Neural progenitor cell (in vitro differentiated cells): ENCODE data around the gene TRPC4. TPM values are rescaled to one million over a fixed set of nuclear protein-coding genes. Genes with fewer than 3 reads are reported as not detected.

Experiments
- DNase-seq: peaks from one replicate; pipeline ENCODE4 v3.0.0-alpha.2; 2016; ENCODE audit warnings: low spot score
- H2AFZ ChIP-seq: fragments of 200-600 bp; sonication (generic); replicated peaks from 2 replicates; pipeline ENCODE4 v1.6.1; 2016; ENCODE audit warnings: antibody characterized with exemption
- H3F3A ChIP-seq: fragments of 200-600 bp; sonication (generic); 2 replicates; pipeline ENCODE4 v1.6.1; 2016; ENCODE audit warnings: antibody characterized with exemption, low read depth
- H3K27ac ChIP-seq: fragments of 200-600 bp; sonication (generic); 2 replicates; pipeline ENCODE4 v1.5.1; 2016; ENCODE audit warnings: mild to moderate bottlenecking
- H3K27me3 ChIP-seq: fragments of 200-600 bp; sonication (generic); 2 replicates; pipeline ENCODE4 v1.6.1; 2016; ENCODE audit warnings: mild to moderate bottlenecking, moderate library complexity
- H3K36me3 ChIP-seq: fragments of 200-600 bp; sonication (generic); 2 replicates; pipeline ENCODE4 v1.5.1; 2016
- H3K4me1 ChIP-seq: fragments of 200-600 bp; sonication (generic); 2 replicates; pipeline ENCODE4 v1.6.1; 2016; ENCODE audit warnings: mixed run types
- H3K4me2 ChIP-seq: fragments of 200-600 bp; sonication (generic); 2 replicates; pipeline ENCODE4 v1.6.1; 2016
- H3K4me3 ChIP-seq: fragments of 200-600 bp; sonication (generic); 2 replicates; pipeline ENCODE4 v1.5.1; 2016
- H3K79me2 ChIP-seq: fragments of 200-600 bp; sonication (generic); 2 replicates; pipeline ENCODE4 v1.6.1; 2016; ENCODE audit warnings: low read depth
- H3K9ac ChIP-seq: fragments of 200-600 bp; sonication (generic); 2 replicates; pipeline ENCODE4 v1.6.1; 2016
- H3K9me3 ChIP-seq: fragments of 200-600 bp; sonication (generic); 2 replicates; pipeline ENCODE4 v1.5.1; 2016; ENCODE audit warnings: low read depth
- H4K20me1 ChIP-seq: fragments of 200-600 bp; sonication (generic); 2 replicates; pipeline ENCODE4 v1.6.1; 2016; ENCODE audit warnings: low read depth
- H3K27ac Mint-ChIP-seq: 3 replicates; pipeline ENCODE4 v1.8.0; 2021; ENCODE audit warnings: mixed read lengths
- H3K27me3 Mint-ChIP-seq: 2 replicates; pipeline ENCODE4 v1.8.0; 2022; ENCODE audit warnings: low read depth, mild to moderate bottlenecking, inconsistent platforms, moderate library complexity, mixed read lengths; ENCODE audit not compliant: insufficient read depth
- H3K36me3 Mint-ChIP-seq: 3 replicates; pipeline ENCODE4 v1.8.0; 2021; ENCODE audit warnings: mixed read lengths
- H3K4me1 Mint-ChIP-seq: 3 replicates; pipeline ENCODE4 v1.8.0; 2021; ENCODE audit warnings: mixed read lengths
- H3K4me3 Mint-ChIP-seq: 3 replicates; pipeline ENCODE4 v1.8.0; 2021; ENCODE audit warnings: mild to moderate bottlenecking, moderate library complexity, mixed read lengths
- H3K9me3 Mint-ChIP-seq: 3 replicates; pipeline ENCODE4 v1.8.0; 2020; ENCODE audit warnings: mixed read lengths
- EZH2 ChIP-seq: fragments of 200-600 bp; sonication (generic); IDR thresholded peaks from 2 replicates; pipeline ENCODE4 v1.6.1; 2017; ENCODE audit warnings: antibody characterized with exemption, mild to moderate bottlenecking, moderate library complexity
- EZH2phosphoT487 ChIP-seq: fragments of 200-600 bp; sonication (generic); IDR thresholded peaks from 2 replicates; pipeline ENCODE4 v1.6.1; 2017; ENCODE audit warnings: antibody characterized with exemption
- total RNA-seq: library from RNA; depleted of rRNA; stranded (reverse); fragments of >200 nt; gene quantifications from 2 replicates; pipeline ENCODE4 v1.2.3, GENCODE V29; 2015; ENCODE audit warnings: low replicate concordance
- TF ChIP-seq, protein P1 (sequence below): fragments of 200-600 bp; sonication (generic); IDR thresholded peaks from 2 replicates; pipeline ENCODE4 v1.5.1; 2017; ENCODE audit warnings: antibody characterized with exemption, mild to moderate bottlenecking

TRPC4 gene
- total RNA-seq, 1 donor from 2014 or later = 21.1 TPM

DNA sequence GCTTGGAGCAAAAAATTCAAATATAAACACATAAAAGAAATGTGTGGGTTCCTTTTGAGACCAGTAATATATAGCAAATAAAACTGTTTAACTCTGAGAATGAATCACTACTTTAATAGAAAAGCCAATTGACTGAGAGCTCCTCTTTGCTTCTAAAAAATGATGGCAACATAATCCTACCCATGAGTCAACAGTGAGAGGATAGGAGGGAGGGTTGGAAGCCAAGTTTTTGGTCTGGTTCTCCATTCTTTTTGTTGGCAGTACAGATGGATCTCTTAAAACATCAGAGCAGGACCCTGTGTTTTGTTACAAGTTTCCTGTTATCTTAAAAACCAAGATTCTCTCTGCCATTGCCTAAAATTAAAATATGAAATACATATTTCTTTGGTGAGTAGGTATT, 221.0 kb downstream of the TRPC4 start:
- peaks cover 24% of the 10 kb centered on the region for H3K36me3 Mint-ChIP-seq
- no peak overlapping the region for H3K27ac Mint-ChIP-seq
- Histone ChIP-seq H3K4me1 (peaks cover 32% of the 10 kb centered on the region), H3K4me2 (no peak overlapping the region), H3K27me3 (no peaks in the 10 kb centered on the region), H3F3A (peaks cover 24% of the 10 kb centered on the region), H3K9ac (no peak overlapping the region), H3K79me2 (no peaks in the 10 kb centered on the region), H3K36me3 (no peaks in the 10 kb centered on the region), H2AFZ (no peak overlapping the region), H3K4me3 (no peak overlapping the region), H3K27ac (no peak overlapping the region), H3K9me3 (no peaks in the 10 kb centered on the region), H4K20me1 (no peaks in the 10 kb centered on the region)
- peaks cover 36% of the 10 kb centered on the region for H3K4me1 Mint-ChIP-seq
- TF ChIP-seq, protein P1, sequence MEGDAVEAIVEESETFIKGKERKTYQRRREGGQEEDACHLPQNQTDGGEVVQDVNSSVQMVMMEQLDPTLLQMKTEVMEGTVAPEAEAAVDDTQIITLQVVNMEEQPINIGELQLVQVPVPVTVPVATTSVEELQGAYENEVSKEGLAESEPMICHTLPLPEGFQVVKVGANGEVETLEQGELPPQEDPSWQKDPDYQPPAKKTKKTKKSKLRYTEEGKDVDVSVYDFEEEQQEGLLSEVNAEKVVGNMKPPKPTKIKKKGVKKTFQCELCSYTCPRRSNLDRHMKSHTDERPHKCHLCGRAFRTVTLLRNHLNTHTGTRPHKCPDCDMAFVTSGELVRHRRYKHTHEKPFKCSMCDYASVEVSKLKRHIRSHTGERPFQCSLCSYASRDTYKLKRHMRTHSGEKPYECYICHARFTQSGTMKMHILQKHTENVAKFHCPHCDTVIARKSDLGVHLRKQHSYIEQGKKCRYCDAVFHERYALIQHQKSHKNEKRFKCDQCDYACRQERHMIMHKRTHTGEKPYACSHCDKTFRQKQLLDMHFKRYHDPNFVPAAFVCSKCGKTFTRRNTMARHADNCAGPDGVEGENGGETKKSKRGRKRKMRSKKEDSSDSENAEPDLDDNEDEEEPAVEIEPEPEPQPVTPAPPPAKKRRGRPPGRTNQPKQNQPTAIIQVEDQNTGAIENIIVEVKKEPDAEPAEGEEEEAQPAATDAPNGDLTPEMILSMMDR = no peak
- TF ChIP-seq EZH2phosphoT487 = no peak
- no peak for TF ChIP-seq EZH2
- no peaks in the 10 kb centered on the region for H3K27me3 Mint-ChIP-seq
- no peak for DNase-seq
- H3K4me3 Mint-ChIP-seq = no peak overlapping the region
- H3K9me3 Mint-ChIP-seq = no peaks in the 10 kb centered on the region

DNA sequence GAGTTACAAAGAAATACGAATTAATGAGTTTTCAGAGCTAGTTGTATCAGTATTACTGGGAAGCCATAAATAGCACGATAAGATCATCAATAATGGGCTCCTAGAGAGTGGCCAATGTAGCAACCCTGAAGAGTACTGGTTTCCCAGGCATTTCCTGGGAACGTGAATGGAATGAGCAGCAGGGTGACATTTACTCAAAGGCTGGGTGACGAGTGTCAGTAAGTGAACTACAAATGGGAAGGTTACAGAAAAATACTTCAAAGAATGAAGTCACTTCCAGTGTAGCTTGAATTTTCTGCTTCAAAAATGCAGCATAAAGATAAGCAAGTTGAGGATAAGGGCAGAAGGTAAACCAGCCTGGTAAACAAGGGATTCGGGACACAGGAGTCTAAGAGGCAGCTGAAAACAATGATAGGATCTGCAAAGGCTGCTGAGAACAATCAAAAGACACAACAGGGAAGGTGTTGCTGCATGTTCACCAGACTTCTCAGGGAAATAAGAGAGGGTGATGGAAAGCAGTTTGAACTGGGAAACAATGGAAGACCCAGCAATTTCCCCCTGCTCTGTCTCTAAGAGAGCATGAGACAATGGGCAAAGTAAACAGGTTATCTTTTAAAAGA, 222.4 kb downstream of the TRPC4 start:
- peak overlapping the region; percentile 73 for H3K4me3 Mint-ChIP-seq
- H3K9me3 Mint-ChIP-seq = no peaks in the 10 kb centered on the region
- Histone ChIP-seq H3K27me3 (no peaks in the 10 kb centered on the region), H3K36me3 (no peaks in the 10 kb centered on the region), H3K4me3 (peak overlapping the region; percentile 3), H3K9ac (no peak overlapping the region), H3K79me2 (no peaks in the 10 kb centered on the region), H3K4me1 (peaks cover 32% of the 10 kb centered on the region), H4K20me1 (no peaks in the 10 kb centered on the region), H2AFZ (no peak overlapping the region), H3K4me2 (peak overlapping the region; percentile 62), H3K27ac (peak overlapping the region; percentile 53), H3K9me3 (no peaks in the 10 kb centered on the region), H3F3A (peaks cover 24% of the 10 kb centered on the region)
- H3K27ac Mint-ChIP-seq = peak overlapping the region; percentile 99
- DNase-seq = peak; percentile 75
- no peak for TF ChIP-seq EZH2phosphoT487
- no peak for TF ChIP-seq EZH2
- TF ChIP-seq, protein P1 = no peak
- peaks cover 34% of the 10 kb centered on the region for H3K4me1 Mint-ChIP-seq
- no peaks in the 10 kb centered on the region for H3K27me3 Mint-ChIP-seq
- peaks cover 29% of the 10 kb centered on the region for H3K36me3 Mint-ChIP-seq

DNA sequence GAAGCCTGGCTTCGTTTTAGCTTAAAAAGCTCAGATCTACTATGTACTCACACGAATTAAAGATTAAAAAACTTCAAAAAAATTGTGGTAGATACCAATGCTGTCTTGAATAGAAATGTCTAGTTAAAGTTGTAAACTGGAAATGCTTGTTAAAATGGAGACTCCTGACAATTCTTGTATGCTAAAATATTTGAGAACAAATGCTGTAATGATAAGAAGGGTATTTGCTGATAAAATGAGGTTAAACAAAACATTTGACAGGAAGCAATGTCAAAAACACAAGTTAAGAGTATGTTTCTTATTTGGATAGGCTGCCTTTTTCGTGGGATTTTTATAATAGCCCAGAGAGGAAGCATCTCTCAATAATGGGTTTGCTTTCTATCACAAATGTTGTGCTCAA, 223.0 kb downstream of the TRPC4 start:
- H3K4me1 ChIP-seq = peaks cover 32% of the 10 kb centered on the region
- Mint-ChIP-seq H3K36me3 (peaks cover 25% of the 10 kb centered on the region), H3K27ac (peak overlapping the region; percentile 99), H3K27me3 (no peaks in the 10 kb centered on the region), H3K9me3 (no peaks in the 10 kb centered on the region), H3K4me1 (peaks cover 41% of the 10 kb centered on the region), H3K4me3 (no peak overlapping the region)
- H2AFZ ChIP-seq = no peak overlapping the region
- no peaks in the 10 kb centered on the region for H4K20me1 ChIP-seq
- peaks cover 24% of the 10 kb centered on the region for H3F3A ChIP-seq
- peak overlapping the region; percentile 53 for H3K27ac ChIP-seq
- DNase-seq = no peak
- no peaks in the 10 kb centered on the region for H3K36me3 ChIP-seq
- peak overlapping the region; percentile 3 for H3K4me3 ChIP-seq
- no peak overlapping the region for H3K9ac ChIP-seq
- no peaks in the 10 kb centered on the region for H3K27me3 ChIP-seq
- H3K79me2 ChIP-seq = no peaks in the 10 kb centered on the region
- TF ChIP-seq EZH2phosphoT487 = no peak
- no peaks in the 10 kb centered on the region for H3K9me3 ChIP-seq
- H3K4me2 ChIP-seq = peak overlapping the region; percentile 62

DNA sequence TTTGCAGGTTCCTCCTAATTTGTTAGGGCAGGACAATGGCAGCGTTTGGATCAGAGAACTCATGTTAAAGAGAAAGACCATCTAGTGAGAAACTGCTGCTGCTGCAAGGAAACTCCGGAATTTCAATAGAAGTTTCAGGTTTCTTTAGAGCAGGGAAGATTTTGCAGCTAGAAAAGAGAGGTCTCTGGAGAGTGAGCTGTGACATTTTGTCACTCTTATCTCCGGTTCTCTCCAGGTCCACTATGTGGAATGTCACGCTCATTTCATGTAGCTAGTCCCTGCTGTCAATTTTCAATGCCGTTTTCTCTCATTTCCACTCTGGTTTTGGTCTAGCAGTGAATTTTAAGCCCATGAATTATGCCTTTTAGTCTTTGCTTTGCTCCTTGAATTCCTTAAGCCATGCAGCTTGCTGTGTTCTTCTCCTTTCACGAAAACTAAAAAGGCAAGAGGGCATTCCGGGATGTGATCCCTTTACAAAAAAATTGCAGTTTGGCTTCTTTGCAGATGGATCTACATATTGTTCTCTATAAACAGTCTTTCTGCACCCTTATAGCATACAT, 224.3 kb downstream of the TRPC4 start:
- Histone ChIP-seq H4K20me1 (no peaks in the 10 kb centered on the region), H3K27me3 (no peaks in the 10 kb centered on the region), H3K27ac (peak overlapping the region; percentile 87), H3K9ac (no peak overlapping the region), H2AFZ (peak overlapping the region; percentile 44), H3K4me1 (peaks cover 32% of the 10 kb centered on the region), H3F3A (peaks cover 24% of the 10 kb centered on the region), H3K4me2 (peak overlapping the region; percentile 65), H3K4me3 (no peak overlapping the region), H3K36me3 (no peaks in the 10 kb centered on the region), H3K79me2 (no peaks in the 10 kb centered on the region), H3K9me3 (no peaks in the 10 kb centered on the region)
- peak overlapping the region; percentile 61 for H3K4me3 Mint-ChIP-seq
- peaks cover 16% of the 10 kb centered on the region for H3K36me3 Mint-ChIP-seq
- peak; percentile 18 for DNase-seq
- H3K9me3 Mint-ChIP-seq = no peaks in the 10 kb centered on the region
- H3K27me3 Mint-ChIP-seq = no peaks in the 10 kb centered on the region
- H3K4me1 Mint-ChIP-seq = peaks cover 48% of the 10 kb centered on the region
- TF ChIP-seq EZH2phosphoT487 (no peak), EZH2 (no peak)
- TF ChIP-seq, protein P1 = no peak
- H3K27ac Mint-ChIP-seq = peak overlapping the region; percentile 96
